NCI-H128 (cell line): ENCODE measurements around the gene GBX1.

Experiments used
- DNase-seq: peaks from one replicate; lab custom pipeline; 2025; ENCODE audit not compliant: unreplicated experiment; lab: John Stamatoyannopoulos, UW

The GBX1 gene

DNA sequence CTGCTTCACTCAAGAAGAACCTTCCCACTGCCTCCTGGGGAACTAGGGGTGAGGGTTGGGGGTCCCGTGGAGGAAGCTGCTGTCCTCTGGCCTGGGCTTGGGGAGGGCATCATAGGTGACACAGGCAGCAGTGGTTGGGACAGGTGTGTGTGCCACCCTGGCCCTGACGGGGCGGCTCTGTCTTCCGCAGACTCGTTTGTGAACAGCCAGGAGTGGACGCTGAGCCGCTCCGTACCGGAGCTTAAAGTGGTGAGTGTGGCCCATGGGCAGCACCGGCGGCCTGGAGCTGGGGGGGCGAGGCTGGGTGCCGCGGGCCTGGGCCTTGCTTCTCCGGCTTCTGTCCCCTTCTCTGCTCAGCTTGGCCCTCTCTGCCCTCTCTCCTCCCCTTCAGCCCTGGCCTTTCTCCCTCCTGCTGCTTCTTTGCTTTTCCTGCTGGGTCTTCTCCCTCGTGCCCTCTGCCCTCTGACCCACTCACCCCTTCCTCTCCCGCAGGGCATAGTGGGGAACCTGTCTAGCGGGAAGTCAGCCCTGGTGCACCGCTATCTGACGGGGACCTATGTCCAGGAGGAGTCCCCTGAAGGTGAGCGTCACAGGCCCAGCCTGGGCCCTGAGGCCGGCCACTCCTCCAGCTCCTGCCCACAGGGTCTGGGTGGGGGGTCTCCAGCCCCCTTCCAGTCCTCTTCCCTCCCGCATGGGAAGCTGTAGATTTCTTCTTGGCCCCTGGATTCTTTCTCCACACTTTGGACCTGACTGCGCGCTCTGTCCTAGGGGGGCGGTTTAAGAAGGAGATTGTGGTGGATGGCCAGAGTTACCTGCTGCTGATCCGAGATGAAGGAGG is 50.7 kb downstream of the GBX1 start:
- no peak for DNase-seq

DNA sequence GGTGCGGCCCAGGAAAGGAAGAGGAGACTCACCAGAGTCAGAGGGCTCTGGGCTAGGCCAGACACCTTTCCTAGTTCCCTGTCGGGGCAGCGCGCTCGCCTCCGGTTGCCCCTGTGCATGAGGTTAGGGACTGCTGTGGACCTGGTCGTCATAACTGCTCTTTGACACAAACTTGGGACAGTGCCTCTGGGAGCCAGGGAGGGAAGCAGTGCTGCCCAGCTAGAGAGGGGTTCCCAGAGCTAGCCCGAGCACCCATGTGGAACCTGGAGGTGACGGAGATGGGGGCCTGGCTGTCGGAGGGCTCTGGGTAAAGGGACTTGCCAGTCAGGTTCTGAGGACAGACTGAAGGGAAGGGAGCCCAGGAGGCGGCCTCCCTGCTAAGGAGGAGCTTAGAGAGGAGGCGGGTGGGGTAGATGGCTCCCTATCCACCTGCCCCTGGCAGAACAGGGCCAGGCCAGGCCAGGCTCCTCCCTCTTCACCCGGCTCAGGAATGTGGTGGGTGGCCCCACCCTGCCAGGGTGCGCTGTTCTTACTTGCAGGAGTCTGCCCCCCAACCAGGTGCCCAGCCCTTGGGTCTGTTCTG is 51.6 kb downstream of the GBX1 start:
- DNase-seq, result no peak

DNA sequence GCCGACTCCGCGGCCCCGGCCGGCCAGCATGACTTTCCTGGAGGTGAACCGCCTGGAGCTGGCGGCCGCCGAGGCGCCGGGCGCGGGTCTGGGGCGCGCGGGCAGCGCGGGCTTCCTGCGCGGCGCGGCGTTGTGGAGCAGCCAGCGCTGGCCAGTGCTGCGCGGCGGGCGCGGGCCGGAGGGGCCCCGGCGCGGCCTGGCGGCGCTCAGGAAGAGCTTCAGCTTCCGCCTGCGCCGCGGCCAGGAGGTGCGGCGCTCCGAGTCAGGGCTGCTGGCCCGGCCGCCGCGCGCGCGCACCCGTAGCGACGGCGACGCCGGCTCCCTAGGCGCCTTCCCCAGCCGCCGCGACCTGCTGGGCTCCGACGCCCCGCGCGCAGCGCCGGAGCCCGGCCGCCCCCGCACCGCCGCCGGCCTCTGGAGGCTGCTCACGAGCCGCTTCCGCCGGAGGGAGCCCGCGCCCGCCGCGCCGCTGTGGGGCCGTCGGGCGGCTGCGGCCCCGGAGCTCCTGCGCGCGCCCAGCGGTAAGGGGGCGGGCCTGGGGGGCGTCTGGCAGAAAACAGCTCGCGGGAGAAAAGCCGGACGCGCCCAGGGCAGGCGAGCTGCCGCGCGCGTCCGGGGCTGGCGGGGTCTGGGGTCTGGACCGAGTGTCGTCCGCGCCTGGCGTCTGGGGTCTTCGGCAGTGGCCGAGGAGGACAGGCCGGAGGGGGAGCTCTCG is 52.2 kb downstream of the GBX1 start:
- DNase-seq, result no peak

DNA sequence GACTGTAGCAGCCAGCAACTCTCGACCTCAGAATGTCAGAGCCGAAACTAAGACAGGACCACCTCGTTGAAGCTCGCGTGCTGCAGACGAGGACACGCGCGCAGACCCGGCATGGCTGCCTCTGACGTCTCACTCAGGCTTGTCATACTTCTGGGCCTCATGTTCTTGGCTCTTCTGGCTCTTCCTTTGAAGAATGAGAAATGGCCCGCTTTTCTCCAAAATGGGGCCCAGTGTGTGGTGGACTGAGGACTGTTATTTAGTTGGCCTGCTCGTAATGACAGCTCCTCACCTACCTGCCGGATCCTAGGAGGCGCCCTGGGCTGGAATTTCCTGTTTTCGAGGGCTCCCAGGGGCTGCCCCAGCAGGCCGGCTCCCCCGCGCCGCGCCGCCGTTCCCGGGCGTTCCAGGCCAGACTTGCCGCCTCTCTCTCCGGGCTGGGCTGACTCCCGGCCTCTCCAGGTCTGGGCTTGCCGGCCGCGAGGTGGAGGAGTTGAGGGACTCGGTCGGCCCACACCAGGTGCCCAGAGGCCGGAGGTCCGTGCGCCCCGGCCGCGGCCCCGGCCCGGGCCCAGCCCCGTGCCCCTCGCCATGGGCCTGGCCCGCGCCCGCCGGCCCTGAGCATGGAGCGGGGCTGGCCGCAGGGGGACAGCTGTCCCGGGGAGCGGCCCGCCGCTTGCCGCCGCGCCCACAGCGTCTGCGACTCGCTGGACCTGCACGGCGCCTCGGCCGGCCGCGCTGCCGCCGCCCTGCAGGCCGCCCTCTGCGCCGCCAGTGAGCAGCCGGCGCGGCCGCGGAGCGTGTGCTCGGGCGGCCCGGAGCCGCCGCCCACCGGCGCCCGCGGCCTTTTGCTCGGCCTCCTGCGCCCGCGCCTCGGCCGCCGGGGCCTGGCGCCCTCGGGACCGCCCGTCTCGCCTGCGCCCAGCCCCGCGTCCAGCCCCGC is 53.1 kb downstream of the GBX1 start:
- no peak for DNase-seq

DNA sequence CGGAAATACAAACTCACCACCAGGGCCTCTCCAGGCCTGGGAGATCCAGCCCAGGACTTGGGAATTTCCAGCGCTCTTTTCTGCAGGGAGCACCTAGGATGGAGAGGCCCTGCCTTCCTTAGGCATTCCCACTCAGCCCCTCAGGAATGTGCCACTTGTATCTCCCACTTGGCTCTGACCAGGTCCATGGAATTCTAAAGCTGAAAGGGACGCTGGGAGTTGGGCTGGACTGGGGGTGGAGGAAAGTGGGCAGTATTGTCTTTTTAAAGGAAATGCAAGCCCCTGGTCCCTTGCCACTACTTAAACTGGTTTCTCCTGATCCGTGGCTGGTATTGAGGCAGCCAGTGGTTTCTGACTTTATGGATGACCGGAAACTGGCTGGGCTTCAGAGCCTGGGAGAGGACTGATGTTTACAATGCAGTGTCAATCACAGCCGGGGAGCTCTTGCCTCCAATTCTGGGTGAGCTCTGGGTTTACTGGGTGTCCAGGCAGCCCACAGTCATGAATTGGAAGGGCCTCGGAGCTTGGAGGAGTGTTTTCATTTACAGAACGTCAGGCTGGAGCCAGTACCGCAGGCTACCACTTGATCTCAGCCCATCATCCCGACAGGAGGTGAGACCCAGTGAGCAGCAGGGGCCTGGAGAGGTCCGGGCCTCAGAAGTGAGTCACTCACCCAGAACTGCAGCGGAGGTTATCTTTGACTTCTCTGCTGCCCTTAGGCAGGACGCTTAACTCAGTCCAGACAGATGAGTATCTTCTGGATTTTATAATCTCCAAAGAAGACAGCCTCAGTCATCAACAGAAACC is 53.9 kb downstream of the GBX1 start:
- DNase-seq, result no peak

DNA sequence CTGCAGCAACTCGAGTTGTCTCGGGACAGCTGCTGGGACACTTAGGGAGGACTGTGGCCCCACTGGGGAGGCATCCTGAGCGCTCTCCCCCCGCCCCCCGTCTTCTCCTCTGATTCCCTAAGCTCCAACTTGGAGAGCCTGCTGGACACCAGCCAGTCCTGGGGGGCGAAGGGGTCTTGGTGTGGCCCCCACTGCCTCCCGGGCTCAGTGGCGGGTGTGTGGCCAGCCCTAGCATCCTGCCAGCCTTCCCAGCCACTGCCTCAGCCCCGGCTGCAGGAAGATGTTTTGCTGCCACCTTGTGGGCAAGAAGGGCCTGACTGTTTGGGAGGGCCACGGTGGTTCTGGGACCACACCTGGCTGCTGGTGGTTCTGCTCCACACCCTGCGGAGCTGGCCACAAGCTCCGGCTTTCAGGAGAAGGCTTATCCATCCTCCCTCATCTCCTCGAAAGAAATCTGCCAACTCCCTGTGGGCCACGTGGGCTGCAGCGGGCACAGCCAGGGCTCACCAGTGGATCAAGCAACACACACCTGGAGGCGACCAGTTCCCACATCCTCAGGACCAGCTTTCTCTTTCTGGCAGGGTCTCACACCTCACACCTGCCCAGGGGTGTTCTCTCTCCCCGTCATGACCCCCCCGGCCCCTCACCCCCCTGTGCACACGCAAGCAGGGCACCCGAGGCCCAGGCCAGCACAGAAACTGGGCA is 56.4 kb downstream of the GBX1 start:
- DNase-seq, result peak; percentile 34

DNA sequence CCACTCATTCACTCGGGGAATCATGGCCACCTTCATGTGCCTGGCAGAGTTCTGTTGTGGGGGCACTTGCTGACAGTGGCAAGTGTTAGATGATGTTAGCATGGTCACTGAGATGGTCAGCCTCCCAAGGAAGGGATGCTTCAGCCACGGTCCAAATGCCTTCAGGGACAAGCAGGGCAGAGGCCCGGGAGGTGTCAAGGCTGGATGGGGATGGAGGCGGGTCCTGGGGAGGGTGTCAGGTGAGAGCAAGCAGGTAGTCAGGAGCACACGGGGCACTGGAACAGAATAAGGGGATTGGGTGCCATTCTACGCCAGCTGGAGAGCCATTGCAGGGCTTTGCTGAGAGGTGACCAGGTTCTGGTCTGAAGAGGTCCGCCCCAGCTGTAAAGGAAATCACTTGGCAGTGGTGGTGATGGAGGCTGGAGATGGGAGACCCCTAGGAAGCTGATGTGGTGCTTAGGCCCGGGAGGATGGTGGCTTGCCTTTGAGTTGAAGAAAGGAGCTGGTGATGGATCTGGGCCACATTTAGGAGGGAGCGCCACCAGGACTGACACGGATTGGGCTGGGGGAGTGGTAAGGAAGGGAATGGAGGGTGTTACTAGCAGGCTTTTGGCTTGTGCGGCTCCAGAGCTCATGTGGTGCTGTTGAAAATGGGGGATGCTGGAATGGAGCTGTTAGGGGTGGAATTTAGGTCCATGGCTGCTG is 57.1 kb downstream of the GBX1 start:
- DNase-seq, result no peak

DNA sequence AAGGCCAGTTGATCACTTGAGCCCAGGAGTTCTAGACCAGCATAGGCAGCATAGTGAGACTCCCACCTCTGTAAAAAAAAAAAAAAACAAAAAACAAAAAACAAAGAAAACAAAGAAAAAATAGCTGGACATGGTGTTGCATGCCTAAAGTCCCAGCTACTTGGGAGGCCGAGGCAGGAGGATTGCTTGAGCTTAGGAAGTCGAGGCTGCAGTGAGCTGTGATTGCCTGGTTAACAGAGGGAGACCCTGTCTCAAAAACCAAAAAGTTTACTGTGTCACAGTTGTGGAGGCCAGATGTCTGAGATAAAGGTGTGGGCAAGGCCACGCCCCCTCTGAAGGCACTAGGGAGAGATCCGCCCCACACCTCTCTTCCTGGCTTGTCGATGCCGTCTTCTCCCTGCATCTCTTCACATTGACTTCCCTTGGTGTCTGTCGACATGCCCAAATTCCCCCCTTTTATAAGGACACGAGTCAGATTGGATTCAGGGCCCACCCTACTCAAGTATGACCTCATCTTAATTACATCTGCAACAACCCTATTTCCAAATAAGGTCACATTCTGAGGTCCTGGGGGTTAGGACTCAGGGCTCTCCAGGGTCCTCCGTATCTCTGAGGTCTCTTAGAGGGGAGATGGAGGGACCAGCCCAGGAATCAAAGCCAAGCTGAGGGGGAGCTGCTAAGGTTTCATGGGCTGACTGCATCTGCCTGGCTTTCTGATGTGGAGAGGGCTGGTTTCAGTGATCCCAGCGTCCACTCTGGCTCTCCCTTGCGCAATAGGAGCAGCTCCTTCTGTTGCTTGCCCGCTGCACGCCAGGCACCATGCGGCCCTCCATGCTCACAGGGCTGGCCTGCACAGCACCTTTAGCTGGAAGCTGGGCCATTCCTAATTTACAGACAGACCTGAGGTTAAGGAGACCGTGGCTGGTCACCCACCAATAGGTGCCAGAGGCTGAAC is 58.1 kb downstream of the GBX1 start:
- DNase-seq, result no peak

DNA sequence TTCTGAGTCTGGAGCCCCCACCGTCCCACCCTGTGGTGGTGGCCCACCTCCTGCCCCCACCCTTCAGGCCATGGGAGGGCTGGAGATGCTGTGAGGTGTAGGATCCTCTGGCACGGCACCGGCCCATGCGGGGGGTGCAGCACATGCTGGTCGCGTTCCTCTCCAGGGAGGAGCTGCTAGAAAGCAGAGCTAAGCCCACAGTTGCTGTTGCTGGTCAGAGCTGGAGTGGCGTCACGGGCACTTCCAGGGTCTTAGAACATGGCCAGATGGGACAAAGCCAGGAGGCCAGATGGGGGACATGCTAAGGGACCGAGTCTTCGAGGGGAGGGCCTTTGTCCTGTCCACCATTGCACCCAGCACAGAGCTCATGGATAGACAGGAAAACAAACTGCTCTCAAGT is 59.6 kb downstream of the GBX1 start:
- no peak for DNase-seq

DNA sequence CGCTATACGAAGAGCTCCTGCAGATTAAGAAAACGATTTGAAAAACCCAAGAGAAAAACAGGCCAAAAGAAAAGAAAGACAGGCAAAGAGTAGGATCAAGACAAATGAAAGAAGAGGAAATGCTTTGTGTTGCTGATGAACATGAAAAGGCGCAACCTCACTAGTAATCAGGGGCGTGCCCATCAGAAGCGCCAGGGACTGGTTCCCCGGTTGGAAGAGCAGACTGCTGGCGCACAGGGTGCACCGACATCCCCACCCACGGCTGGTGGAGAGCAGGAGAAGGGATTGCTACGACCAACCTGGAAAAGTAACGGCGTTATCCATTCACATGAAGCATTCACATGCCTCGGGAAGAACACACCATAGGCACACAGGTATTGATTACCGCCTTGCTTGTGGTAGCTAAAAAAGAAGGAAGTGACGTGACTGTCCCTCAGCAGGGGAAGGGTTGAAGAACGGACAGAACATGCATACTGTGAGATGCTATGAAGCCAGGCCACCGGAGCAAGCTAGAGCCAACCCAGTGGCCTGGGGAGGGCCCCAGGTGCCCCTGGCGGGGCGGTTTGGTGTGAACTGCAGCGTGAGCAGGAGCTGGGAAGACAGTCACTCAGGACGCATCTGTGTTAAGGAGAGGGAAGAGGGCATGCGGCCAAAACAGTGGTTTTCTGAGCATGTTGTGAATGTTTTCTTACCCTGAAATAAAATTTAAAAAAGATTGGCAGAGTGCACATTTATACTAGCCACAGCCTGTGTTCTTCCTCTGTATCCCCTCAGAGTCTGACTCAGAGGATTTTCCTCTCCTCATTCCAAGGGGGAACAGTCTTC is 62.9 kb downstream of the GBX1 start:
- no peak for DNase-seq

DNA sequence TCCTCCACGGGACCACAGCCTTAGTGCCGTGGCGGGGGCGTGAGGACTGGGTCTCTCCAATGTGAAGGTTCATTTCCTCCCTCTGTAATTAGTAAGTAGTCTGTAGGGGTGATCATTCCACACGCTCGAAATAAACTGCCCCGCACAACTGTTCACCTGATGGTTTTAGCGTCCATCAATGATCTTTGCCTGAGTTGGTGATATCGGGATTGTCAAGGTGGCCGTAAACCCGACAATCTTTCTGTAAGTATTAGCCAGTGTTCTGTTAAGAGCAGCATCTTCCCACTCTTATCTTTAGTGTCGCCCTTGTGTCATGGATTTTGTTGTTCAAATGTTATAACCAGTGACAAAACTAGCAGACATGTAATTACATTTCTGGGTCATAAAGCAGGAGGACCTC is 63.5 kb downstream of the GBX1 start:
- DNase-seq, result no peak

DNA sequence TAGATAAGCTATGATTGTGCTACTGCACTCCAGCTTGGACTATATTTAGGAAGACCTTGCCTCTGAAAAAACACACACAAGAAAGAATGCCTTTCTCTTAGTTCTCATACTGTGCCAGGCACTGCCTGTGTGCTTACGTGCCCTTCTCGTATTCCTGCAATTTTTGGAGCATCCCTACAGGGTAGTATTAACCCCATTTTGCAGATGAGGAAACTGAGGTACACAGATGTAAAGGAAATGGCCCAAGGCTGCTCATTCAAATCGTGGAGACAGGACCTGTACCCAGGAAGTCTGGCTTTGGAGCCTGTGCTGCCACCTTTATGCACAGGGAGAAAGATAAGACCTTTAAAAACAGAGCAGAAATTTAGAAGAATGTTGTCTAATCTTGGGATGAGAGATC is 64.5 kb downstream of the GBX1 start:
- DNase-seq, result no peak

DNA sequence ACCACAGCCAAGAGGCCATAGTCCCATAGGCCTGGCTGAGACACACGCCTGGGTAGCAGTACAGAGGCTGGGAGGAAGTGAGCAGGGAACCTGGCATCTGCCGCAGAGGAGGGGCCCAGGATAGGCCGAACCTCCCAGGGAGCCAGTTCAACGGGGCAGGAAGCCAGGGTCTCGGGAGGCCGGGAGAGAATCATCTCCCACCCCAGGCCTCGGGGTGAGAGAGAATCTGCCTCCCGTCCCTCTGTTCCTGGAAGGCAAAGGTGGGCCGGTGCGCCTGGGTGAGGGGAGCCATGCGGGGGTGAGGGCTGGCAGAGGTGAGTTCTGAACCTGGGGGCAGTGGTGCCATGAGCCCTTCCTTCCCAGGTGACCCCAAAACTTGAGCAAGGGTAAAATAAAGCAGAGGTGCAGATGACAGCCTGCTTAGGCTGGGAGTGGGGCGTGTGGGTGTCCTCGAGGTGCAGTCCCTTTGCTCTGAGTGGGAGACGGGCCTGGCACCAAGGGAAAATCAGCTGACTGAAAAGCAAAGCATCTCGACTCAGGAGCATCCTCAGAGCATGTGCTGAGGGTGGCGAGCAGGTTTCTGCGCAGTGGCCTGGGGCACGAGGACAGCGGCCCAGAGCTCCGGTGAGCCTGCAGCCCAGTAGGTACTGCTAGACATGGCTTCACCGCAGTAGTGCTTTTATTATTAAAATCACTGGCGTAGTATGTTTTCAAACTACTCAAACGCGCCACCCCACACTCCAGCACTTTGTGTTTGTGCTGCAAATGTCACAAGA is 65.7 kb downstream of the GBX1 start:
- DNase-seq, result no peak

DNA sequence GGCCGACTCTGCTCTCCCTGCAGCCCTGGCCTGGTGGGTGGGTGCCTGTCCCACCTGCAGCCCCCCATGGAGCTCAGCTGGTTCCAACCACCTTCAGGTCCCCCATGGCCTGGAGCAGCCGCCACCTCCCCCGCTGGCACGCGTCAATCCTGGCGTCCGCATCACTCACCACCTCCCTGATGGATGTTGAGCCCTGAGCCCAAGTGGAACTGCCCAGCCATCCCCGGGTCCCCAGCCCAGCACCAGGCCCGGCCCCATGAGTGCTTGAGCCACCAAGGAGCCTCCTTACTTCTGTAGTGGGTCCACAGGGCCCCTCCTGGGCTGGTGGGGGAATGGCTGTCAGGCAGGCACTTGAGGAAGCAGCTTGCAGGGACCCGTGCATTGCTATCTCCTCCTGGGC is 66.6 kb downstream of the GBX1 start:
- DNase-seq, result no peak

DNA sequence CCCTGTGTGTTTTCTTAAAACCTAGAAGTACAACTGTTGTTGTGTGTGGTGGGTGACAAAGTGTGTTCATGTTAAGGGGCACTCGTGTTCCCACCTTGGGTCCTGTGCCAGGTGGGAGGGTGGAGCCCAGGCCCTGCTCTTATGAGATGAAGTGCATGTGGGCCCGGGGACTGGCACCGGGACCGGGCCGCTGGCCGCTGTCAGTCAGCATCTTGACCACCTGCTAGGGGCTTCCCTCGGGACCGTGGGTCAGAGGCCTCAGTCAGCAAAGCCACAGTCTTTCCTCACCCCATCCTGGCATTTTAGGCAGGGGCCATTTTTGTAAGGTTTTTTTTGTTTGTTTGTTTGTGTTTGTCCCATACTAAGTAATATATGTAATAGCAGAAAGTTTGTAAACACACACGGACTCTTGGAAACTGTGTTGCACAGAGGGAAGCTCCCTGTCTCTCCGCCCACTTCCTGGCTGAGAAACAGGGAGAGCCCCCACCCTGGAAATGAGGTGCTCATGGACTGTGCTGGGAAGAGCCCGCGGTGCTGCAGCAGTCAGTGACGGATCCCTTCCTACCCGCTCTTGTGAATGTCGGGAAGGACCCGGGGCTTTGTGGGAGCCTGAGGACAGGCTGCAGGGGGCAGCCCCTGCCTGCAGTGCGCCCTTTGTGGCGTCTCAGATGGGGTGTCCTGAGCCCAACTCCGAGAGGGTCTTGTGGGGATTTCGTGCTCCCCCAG is 67.8 kb downstream of the GBX1 start:
- DNase-seq, result no peak
